Endothelial cell of umbilical vein (primary cell): ENCODE data around the gene FAM32A.

Experiments
- CTCF ChIP-seq, 2 donors: IDR thresholded peaks; 1 replicate in 1 of 2; 2 replicates in 1 of 2; pipeline ENCODE4 v1.5.1; 2011; ENCODE audit warnings: low read length in 2 of 2, mild to moderate bottlenecking in 2 of 2, moderate library complexity in 2 of 2, control low read depth in 1 of 2, inconsistent platforms in 1 of 2, low read depth in 1 of 2; ENCODE audit not compliant: insufficient read depth in 1 of 2; ENCODE audit errors: extremely low read depth in 1 of 2
- EZH2 ChIP-seq: IDR thresholded peaks from 2 replicates; pipeline ENCODE4 v1.6.1; 2012; ENCODE audit warnings: borderline replicate concordance, low read depth, mild to moderate bottlenecking, moderate library complexity, low read length, inconsistent platforms; ENCODE audit not compliant: severe bottlenecking
- GATA2 ChIP-seq: IDR thresholded peaks from 2 replicates; pipeline ENCODE4 v1.7.0; 2011; ENCODE audit warnings: low read depth, mild to moderate bottlenecking, moderate library complexity, mixed read lengths, low read length; ENCODE audit not compliant: insufficient read length, insufficient read depth
- JUN ChIP-seq: IDR thresholded peaks from 2 replicates; pipeline ENCODE4 v1.6.1; 2011; ENCODE audit warnings: borderline replicate concordance, low read depth; ENCODE audit not compliant: insufficient read length, insufficient read depth
- POLR2A ChIP-seq: IDR thresholded peaks from 2 replicates; pipeline ENCODE4 v1.6.1; 2012; ENCODE audit warnings: low read depth, mild to moderate bottlenecking, control low read depth, low read length
- POLR2AphosphoS5 ChIP-seq: IDR thresholded peaks from 2 replicates; pipeline ENCODE4 v1.6.1; 2012; ENCODE audit warnings: low read depth, mild to moderate bottlenecking, control low read depth, low read length, moderate library complexity; ENCODE audit not compliant: insufficient read depth

DNA sequence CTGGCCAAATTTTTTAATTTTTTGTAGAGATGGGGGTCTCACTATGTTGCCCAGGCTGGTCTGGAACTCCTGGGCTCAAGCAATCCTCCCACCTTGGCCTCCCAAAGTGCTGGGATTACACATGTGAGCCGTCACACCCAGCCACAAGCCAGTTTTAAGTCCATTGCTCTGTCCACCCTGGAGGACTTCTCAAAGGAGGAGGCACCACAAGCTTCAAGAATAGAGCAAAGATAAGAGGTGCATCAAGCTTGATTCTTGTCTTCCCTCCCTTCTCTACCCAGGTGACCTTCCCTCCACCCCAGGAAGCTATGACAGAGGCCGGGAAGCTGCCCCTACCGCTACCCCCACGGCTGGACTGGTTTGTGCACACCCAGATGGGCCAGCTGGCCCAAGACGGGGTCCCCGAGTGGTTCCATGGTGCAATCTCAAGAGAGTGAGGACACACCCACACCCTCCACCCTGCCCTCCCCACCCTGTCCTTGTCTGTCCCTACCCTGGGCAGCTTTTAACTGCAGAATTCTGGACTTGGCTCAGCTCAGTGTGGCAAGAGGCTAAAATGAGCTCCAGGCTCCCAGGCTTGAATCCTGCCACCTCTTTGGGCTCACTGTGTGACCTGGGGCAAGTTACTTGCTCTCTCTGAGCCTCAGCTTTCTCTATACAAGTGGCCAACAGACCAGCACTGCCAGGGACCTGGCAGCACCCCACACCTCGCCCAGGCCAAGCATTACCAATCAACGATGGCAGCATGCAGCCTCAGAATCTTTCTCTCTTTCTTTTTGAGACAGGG is 36.6 kb upstream of the FAM32A start:
- TF ChIP-seq POLR2A = no peak
- TF ChIP-seq CTCF (IDR thresholded peaks at IDR 0.05; ENCODE audit: extremely low read depth in 1 of 2, insufficient read depth in 1 of 2, low read depth in 1 of 2, low read length in 2 of 2) = no peak
- TF ChIP-seq EZH2 = no peak
- no peak for TF ChIP-seq GATA2
- no peak for TF ChIP-seq POLR2AphosphoS5
- TF ChIP-seq JUN = no peak
